HG02642 (cell line): Measurements from ENCODE around the gene STRADA.
A peak's percentile ranks its signal among the peaks of the same experiment; 100 is the strongest.

ENCODE experiments used
- ATAC-seq: cut with Tn5 transposase; IDR thresholded peaks from one replicate; pipeline ENCODE4 v1.9.1; 2021; ENCODE audit warnings: mild to moderate bottlenecking; ENCODE audit not compliant: unreplicated experiment, poor library complexity

STRADA gene

DNA sequence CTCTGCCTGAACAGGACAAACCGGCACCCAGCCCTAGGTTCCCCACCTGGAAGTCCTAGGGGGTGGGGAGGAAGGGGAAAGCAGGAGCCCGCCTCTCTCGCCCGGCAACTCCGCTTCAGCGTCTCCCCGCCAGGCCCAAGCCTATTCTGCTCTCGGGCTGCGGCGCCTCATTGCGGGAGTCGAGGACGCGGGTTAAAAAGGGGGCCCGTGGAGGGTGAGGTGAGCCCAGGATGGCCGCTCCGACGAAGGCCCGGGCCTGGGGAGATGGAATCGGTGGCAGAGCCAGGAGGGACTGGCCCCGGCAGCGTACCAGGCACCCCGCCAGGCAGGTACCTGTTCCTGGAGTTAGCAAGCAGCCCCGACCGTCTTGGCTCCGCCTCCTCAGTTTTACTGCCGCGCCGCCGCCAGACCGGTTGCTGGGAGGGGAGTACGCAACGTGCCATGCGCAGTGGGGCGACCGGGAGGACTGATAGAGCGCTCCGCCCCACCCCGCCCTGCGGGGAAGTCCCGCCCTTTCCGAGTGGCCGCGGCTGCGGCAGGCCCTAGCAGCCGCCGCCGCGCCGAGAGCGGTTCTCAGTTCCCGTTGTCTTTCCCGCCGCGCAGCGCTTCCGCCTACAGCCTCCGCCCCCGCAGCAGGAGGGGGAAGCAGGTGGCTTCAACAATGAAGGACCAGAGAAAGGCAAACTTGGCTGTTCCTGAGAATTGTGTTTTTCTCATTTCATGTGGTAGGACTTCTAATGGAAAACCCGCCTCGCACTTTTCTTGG is at the start of gene STRADA:
Gene STRADA (minus strand): TSS at position 392 of the 766 bp plus-strand sequence. CDS start 13,430 bp downstream, outside the sequence.
- ATAC-seq = peak; percentile 88

GRCh38 chr17:63790057-63790456 is 48.5 kb upstream of the STRADA start:
- ATAC-seq = no peak

DNA sequence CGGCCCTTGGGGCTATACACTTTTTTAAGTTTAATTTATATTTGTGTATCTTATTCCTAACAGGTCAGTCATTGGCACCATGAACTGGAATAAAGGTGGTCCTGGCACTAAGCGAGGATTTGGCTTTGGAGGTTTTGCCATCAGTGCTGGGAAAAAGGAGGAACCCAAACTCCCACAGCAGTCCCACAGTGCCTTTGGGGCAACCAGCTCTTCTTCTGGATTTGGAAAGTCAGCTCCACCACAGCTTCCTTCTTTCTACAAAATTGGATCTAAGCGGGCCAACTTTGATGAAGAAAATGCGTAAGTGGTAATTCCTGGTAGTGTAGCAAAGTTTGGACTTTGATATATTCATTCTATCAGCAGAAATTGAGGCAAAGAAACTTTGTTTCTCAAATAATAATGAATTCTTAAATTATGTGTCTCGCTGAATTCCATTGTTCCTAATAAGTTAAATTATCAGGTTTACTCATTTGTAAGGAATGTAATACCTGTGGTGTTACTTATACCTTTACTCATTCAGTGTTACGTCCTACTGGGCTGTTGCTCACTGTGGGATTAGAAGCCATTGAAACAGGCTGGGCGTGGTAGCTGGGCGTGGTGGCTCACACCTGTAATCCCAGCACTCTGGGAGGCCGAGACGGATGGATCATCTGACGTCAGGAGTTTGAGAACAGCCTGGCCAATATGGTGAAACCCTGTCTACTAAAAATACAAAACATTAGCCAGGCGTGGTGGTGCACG is 45.5 kb upstream of the STRADA start:
- ATAC-seq = no peak

DNA sequence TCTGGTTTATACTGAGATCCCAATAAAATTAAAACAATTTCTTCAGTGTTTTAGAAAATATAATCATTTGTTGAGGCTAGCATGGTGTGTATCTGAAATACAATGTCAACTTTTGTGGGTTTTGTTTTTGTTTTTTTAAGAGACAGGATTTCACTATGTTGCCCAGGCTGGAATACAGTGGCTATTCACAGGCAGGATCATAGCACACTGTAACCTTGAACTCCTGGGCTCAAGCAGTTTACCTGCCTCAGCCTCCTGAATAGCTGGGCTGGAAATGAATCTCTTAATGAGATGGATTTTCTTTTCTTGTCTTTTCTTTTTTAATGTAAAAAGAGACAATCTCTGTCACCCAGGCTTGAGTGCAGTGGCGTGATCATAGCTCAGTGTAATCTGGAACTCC is 44.5 kb upstream of the STRADA start:
- ATAC-seq = no peak

GRCh38 chr17:63785556-63785955 is 44.0 kb upstream of the STRADA start:
- no peak for ATAC-seq

DNA sequence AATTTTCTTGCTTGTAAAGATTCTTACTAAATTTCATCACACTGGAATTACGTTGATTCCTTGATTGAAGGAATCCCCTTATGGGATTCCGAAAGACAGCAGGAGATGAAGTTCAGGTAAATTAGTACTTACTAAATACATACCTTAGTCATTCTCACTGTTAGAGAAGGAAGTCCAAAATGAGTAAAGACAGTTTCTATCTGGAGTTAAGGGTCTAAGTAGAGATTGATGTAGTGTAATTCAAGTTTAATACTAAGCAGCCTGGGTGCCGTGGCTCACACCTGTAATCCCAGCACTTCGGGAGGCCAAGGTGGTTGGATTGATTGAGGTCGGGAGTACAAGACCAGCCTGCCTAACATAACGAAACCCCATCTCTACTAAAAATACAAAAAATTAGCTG is 41.9 kb upstream of the STRADA start:
- ATAC-seq = no peak

DNA sequence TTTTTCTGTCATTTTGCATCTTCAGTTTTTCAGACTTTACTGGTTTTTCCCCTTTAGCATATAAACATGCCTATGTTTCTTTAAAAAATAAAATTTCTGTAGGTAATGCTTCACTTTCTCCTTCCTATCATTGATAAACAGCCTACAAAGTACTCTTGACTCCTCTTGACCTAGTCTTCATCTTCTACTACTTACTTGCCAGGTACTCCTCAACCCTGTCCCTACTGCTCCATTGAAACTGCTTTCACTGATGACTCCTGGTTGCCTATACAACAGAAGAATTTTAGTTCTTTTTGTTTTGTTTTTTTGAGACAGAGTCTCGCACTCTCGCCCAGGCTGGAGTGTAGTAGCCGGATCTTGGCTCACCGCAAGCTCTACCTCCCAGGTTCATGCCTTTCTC is 39.3 kb upstream of the STRADA start:
- no peak for ATAC-seq

- ATAC-seq = no peak
Measured at GRCh38 chr17:63780507-63780906, 38.9 kb upstream of the STRADA start.

GRCh38 chr17:63775420-63775819 is 33.8 kb upstream of the STRADA start:
- ATAC-seq = no peak

DNA sequence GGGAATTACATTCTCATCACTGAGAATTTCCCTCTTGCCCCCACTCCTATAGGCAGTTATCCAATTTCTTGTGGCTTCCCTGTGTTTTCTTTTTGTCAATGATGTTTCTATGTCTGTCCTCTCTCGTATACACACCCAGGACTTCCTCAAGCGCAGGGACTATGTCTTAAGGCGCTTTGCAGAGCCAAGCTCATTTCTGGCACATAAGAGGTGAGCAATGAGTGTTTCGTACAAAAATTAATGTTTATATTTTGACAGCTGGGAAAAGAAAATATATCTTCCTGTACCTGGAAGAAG is 33.3 kb upstream of the STRADA start:
- ATAC-seq = no peak

GRCh38 chr17:63774141-63774968 is 32.8 kb upstream of the STRADA start, which contains the start of gene DDX42:
DDX42 (plus strand) TSS chr17:63774170; CDS start chr17:63787050, 12,880 bp downstream.
- peak; percentile 4 for ATAC-seq

DNA sequence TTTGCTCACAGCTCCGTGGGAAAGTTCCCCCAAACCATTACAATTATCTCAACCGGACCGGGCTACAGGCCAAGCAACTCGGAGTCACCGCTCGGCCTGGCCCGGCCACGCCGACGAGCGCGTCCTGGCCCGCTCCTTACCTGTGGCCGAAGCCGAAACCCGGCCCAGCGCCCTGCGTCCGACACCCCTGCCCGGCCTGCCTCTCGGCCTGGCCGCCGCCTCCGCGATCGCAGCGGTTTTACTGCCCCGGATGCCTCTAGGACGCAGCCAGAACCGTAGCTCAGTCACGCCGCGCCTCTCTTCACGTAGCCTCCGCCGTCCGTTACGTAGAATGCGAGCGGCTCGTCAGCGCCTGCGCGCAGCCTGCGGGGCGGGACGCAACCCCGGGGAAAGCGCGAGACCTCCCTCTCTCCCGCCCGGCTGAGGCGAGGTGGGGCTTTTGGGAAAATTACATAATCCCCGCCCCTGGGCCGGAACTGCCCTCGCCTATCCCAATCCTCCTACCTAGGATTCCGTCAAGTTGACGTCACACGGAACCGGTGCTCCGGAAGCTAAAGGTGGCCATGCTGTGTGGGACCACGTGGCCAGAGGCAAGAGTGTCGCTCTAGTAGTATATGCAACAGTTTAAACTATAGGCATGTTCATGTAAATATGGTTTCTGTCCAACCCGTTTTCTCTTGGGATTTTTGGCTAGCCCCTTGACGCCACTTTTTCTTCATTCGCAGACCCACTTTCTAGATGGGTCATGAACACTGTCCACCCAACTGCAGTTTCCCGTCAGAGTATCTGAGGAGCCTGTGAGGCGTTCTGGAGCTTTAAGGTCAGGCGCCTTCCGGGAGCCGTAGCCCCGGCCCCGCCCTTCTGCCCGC is 31.9 kb upstream of the STRADA start, which contains the start of gene CCDC47:
Gene CCDC47 (minus strand): TSS at position 326 of the 869 bp plus-strand sequence. CDS start 7,422 bp downstream, outside the sequence.
- peak; percentile 86 for ATAC-seq

DNA sequence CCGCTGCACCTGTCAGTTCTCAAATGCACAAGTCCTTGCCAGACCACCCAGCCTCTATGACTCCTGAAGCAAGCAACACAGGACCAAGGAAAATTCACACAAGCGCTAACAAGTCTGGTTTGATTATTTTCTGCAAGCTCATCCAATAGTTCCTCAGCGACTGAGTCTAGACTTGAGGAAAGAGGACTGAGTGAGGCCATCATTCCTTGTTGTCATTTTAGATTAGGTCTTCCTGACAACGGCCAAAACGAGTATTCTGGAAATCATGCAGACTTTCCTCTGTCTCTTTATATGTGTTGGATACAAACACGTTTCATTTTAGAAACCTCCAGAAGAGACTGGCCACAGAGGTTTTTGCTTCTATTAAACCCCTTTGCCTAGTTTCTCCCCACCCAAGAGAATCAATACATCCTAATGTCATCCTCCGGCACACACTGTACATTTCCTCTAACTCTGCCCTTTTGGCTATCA is 31.2 kb upstream of the STRADA start:
- ATAC-seq = no peak

GRCh38 chr17:63768433-63768832 is 26.8 kb upstream of the STRADA start:
- no peak for ATAC-seq

DNA sequence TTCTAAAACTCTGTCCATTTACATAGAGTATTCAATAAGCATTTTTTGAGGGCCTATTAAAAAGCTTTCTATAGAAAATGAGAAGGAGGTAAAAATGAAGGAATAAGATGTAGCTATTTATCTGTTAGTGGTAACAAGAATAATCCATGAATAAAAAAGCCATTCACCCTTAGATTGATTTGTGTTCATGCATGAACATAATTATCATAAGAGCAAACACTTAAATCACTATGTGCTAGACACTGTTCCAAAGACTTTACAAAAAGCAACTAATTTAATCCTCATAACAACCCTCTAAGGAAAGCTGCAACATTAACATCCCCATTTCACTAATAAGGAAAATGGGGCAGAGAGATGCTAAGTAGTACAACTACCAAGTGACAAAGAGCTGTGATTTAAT is 25.2 kb upstream of the STRADA start:
- no peak for ATAC-seq

DNA sequence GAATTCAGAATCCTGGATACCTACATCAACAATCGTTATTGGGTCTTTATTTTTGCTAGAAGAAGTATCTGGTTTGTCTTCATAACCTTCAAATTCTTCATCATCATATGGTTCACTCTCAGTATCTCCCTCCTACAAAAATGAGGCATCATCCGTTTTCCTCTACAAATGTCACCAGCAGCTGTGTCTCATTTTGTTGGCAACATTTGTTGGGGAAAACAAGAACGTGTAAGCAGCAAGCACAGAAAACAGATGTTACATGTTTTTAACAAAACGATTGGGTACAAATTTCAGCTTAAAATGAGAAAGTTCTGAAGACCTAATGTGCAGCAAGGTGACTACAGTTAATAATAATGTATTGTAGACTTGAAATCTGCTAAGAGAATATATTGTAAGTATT is 23.1 kb upstream of the STRADA start:
- ATAC-seq = no peak

DNA sequence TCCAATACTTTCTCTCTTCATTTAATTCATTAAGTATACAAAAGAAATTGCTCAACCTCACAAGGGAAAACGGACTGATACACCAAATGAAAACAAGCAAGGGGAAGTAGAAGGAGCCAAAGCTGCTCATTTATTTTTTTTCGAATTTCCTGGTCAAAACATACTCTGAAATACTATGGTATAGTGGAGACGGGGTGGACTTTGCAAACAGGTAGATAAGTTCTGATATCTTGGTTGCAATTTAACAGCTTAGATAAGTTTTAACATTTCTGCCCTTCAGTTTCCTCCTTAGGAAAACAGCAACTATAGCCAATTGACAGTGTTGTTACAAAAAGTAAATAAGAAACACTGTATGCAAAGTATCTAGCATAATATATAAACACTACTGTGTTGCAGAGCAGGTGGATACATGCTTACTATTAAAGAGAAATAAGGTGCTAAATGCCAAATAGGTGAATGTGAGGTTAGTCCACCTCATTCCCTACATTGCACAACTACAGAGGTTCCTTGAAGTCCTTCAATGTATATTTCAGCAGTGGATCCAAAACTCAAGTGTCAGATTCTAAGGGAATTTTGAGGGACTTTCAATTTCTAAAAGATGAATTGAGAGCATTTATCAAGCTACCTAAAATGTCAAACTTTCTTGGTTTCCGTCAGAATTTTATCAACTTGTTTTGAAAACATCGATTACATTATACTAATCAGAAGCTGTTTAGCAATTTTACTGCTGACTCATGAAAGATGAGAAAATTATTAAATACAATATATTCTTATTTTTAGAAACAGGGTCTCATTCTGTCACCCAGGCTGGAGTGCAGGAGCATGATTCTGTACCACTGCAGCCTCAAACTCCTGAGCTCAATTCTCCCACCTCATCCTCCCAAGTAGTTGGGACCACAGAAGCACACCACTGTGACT is 20.8 kb upstream of the STRADA start:
- ATAC-seq = no peak

DNA sequence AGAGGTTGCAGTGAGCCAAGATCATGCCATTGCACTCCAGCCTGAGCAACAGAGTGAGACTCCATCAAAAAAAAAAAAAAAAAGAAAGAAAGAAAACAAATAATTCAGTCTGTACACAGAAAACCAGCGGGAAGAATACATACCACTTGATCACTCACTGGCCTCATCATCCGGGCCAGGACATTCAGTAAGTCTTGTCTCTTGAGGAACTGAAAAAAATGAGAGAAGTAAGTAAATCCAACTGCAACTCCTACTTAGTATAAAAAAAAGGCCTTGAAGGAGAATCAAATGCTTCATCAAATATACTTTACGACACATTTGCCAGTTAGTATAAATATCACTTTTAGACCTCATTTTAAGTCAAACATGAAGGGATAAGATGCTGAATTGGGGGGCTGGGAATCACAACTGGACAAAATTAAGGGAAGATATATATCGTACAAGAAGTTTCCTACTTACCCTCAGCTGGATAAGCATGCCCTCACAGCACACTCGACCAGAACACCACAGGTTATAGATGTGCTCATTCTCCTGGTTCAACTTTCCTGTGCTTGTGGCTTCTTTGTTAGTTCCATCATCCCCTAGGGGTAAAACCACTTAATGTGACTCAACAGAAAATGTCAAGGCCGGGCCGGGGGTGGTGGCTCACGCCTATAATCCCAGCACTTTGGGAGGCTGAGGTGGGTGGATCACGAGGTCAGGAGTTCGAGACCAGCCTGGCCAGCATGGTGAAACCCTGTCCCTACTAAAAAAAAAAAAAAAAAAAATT is 19.4 kb upstream of the STRADA start:
- ATAC-seq = no peak
